A549 (cell line): ENCODE data around the gene GRAMD1A. TPM values are rescaled to one million over a fixed set of nuclear protein-coding genes. Genes with fewer than 3 reads are reported as not detected.

Experiments used
- ATAC-seq, 2 experiments: fragments of 200-7000 bp in 1 of 2; fragments of >200 bp in 1 of 2; cut with Nextera tagmentation in 1 of 2; cut with Tn5 transposase in 1 of 2; 3 replicates each; pipeline versions ENCODE4 v1.8.0 to v1.9.1; 2018 to 2020; ENCODE audit warnings: mild to moderate bottlenecking in 1 of 2, moderate library complexity in 1 of 2
- CTCF ChIA-PET: fragments of 300-600 bp; sonication (Branson Sonifier 250); formaldehyde crosslinking; extraction: SDS; loops from one replicate; lab custom pipeline; 2021; ENCODE audit warnings: antibody characterized with exemption, inconsistent platforms; lab: Yijun Ruan, JAX
- POLR2A ChIA-PET: fragments of 350-600 bp; formaldehyde crosslinking; extraction: SDS; loops from one replicate; lab custom pipeline; 2021; ENCODE audit warnings: antibody characterized with exemption, inconsistent platforms; lab: Yijun Ruan, JAX
- DNase-seq, 2 experiments: peaks; one replicate each; pipeline versions ENCODE4 v3.0.0 to v3.0.0-alpha.2; 2011 to 2016; ENCODE audit warnings: low read depth in 1 of 2, low spot score in 1 of 2
- FAIRE-seq: peaks from 2 replicates; lab custom pipeline; 2011; peaks lifted over from hg19 to GRCh38; lab: Jason Lieb, UNC
- H3K27ac ChIP-seq, 2 experiments: fragments of >200 bp; sonication (Bioruptor Twin); formaldehyde crosslinking; 3 replicates each; pipeline ENCODE4 v1.5.1; 2016 to 2017
- H3K4me1 ChIP-seq: fragments of >200 bp; sonication (Bioruptor Twin); formaldehyde crosslinking; 3 replicates; pipeline ENCODE4 v1.6.1; 2016
- H3K4me2 ChIP-seq: fragments of >200 bp; sonication (Bioruptor Twin); formaldehyde crosslinking; 3 replicates; pipeline ENCODE4 v1.6.1; 2016
- H3K4me3 ChIP-seq: fragments of >200 bp; sonication (Bioruptor Twin); formaldehyde crosslinking; 3 replicates; pipeline ENCODE4 v1.5.1; 2016
- H3K9me3 ChIP-seq: fragments of >200 bp; sonication (Bioruptor Twin); formaldehyde crosslinking; 3 replicates; pipeline ENCODE4 v1.6.1; 2016
- CBX8 ChIP-seq: fragments of 200-600 bp; sonication (generic); IDR thresholded peaks from 2 replicates; pipeline ENCODE4 v1.6.1; 2016
- E2F6 ChIP-seq: IDR thresholded peaks from 2 replicates; pipeline ENCODE4 v1.6.1; 2012; ENCODE audit warnings: low read depth, borderline replicate concordance
- ESRRA ChIP-seq: fragments of 150-350 bp; IDR thresholded peaks from 2 replicates; pipeline ENCODE4 v1.6.1; 2014; ENCODE audit warnings: mild to moderate bottlenecking, low read length, borderline replicate concordance
- FOSB ChIP-seq: fragments of 250-450 bp; sonication (Bioruptor Pico); IDR thresholded peaks from 2 replicates; pipeline ENCODE4 v1.5.0; 2020; ENCODE audit warnings: mild to moderate bottlenecking, moderate library complexity
- FOXS1 ChIP-seq: fragments of 250-450 bp; sonication (Bioruptor Pico); IDR thresholded peaks from 2 replicates; pipeline ENCODE4 v1.5.0; 2020; ENCODE audit warnings: mild to moderate bottlenecking, moderate library complexity
- HDAC2 ChIP-seq: fragments of 200-600 bp; sonication (generic); IDR thresholded peaks from 2 replicates; pipeline ENCODE4 v1.6.1; 2016
- HMGXB4 ChIP-seq: fragments of 250-450 bp; sonication (Bioruptor Pico); IDR thresholded peaks from 2 replicates; pipeline ENCODE4 v1.5.0; 2021; ENCODE audit warnings: mild to moderate bottlenecking, moderate library complexity, borderline replicate concordance
- HOXB13 ChIP-seq: fragments of 250-450 bp; sonication (Bioruptor Pico); IDR thresholded peaks from 2 replicates; pipeline ENCODE4 v1.5.0; 2020; ENCODE audit warnings: low read depth, mild to moderate bottlenecking, moderate library complexity
- HOXB5 ChIP-seq: fragments of 250-450 bp; sonication (Bioruptor Pico); IDR thresholded peaks from 2 replicates; pipeline ENCODE4 v1.5.0; 2020; ENCODE audit warnings: mild to moderate bottlenecking, moderate library complexity
- JUNB ChIP-seq: fragments of >200 bp; sonication (Bioruptor Twin); formaldehyde crosslinking; IDR thresholded peaks from 2 replicates; pipeline ENCODE4 v1.6.1; 2016
- KDM5A ChIP-seq: fragments of 200-600 bp; sonication (generic); IDR thresholded peaks from 2 replicates; pipeline ENCODE4 v1.6.1; 2016; ENCODE audit warnings: antibody characterized with exemption, mild to moderate bottlenecking
- MAX ChIP-seq: IDR thresholded peaks from 2 replicates; pipeline ENCODE4 v1.6.1; 2012
- PHF8 ChIP-seq: fragments of 200-600 bp; sonication (generic); IDR thresholded peaks from 2 replicates; pipeline ENCODE4 v1.6.1; 2016; ENCODE audit warnings: low read depth, mild to moderate bottlenecking, antibody characterized with exemption, moderate library complexity, borderline replicate concordance
- POLR2A ChIP-seq: IDR thresholded peaks from 2 replicates; pipeline ENCODE4 v1.6.1; 2012; ENCODE audit warnings: mild to moderate bottlenecking, low read length
- RAD21 ChIP-seq, 2 experiments: fragments of >200 bp in 1 of 2; sonication (Bioruptor Twin) in 1 of 2; formaldehyde crosslinking in 1 of 2; IDR thresholded peaks in 1 of 2; conservative IDR thresholded peaks in 1 of 2; 2 replicates in 1 of 2; 3 replicates in 1 of 2; pipeline ENCODE4 v1.6.1; 2012 to 2018; ENCODE audit warnings: inconsistent platforms in 1 of 2
- RCOR1 ChIP-seq: fragments of 150-350 bp; IDR thresholded peaks from 2 replicates; pipeline ENCODE4 v1.6.1; 2014; ENCODE audit warnings: antibody characterized with exemption, low read length, low read depth
- SMC3 ChIP-seq: fragments of >200 bp; sonication (Bioruptor Twin); formaldehyde crosslinking; IDR thresholded peaks from 3 replicates; pipeline ENCODE4 v1.6.1; 2018; ENCODE audit warnings: inconsistent platforms
- SREBF2 ChIP-seq: fragments of 450-650 bp; IDR thresholded peaks from 2 replicates; pipeline ENCODE4 v1.6.1; 2014; ENCODE audit warnings: mild to moderate bottlenecking, moderate library complexity
- ZFP36 ChIP-seq: fragments of 450-650 bp; IDR thresholded peaks from 2 replicates; pipeline ENCODE4 v1.6.1; 2014; ENCODE audit warnings: borderline replicate concordance; ENCODE audit not compliant: partially characterized antibody
- ZSCAN20 ChIP-seq: fragments of 250-450 bp; sonication (Bioruptor Pico); IDR thresholded peaks from 2 replicates; pipeline ENCODE4 v1.8.0; 2022; ENCODE audit warnings: mild to moderate bottlenecking, moderate library complexity
- WGBS: methylation state at CpG from one replicate; pipeline ENCODE4 v1.1.6; 2017; ENCODE audit errors: missing lambda C conversion rate; 5-methylcytosine and 5-hydroxymethylcytosine counted together
- polyA plus RNA-seq, 4 experiments: library from polyadenylated mRNA; depleted of rRNA in 3 of 4; stranded (reverse); fragments of >200 nt; fragmentation: RNase III in 1 of 4; extraction: RNeasy Plus Mini Kit Qiagen cat#74134 plus additional on column Dnase treatment in 1 of 4; gene quantifications; 2 replicates in 3 of 4; 3 replicates in 1 of 4; pipeline ENCODE4 v1.2.3, GENCODE V29; 2011 to 2017
- TF ChIP-seq, protein P1 (sequence below): fragments of >200 bp; sonication (Bioruptor Twin); formaldehyde crosslinking; IDR thresholded peaks from 3 replicates; pipeline ENCODE4 v1.5.1; 2016
- TF ChIP-seq, protein P2 (sequence below): fragments of 250-450 bp; sonication (Bioruptor Pico); IDR thresholded peaks from 2 replicates; pipeline ENCODE4 v1.5.0; 2020; ENCODE audit warnings: low read depth, mild to moderate bottlenecking, moderate library complexity

Gene GRAMD1A
- polyA plus RNA-seq, 2 of the 4 experiments (the other 2 are of a cell fraction) = 128 to 184 TPM

- DNase-seq (peak; percentile 76 to 95), FAIRE-seq (peak; percentile 99), ATAC-seq (peak; percentile 4 to 42; a peak in 4 of 6 replicates)
- TF ChIP-seq, protein P1, sequence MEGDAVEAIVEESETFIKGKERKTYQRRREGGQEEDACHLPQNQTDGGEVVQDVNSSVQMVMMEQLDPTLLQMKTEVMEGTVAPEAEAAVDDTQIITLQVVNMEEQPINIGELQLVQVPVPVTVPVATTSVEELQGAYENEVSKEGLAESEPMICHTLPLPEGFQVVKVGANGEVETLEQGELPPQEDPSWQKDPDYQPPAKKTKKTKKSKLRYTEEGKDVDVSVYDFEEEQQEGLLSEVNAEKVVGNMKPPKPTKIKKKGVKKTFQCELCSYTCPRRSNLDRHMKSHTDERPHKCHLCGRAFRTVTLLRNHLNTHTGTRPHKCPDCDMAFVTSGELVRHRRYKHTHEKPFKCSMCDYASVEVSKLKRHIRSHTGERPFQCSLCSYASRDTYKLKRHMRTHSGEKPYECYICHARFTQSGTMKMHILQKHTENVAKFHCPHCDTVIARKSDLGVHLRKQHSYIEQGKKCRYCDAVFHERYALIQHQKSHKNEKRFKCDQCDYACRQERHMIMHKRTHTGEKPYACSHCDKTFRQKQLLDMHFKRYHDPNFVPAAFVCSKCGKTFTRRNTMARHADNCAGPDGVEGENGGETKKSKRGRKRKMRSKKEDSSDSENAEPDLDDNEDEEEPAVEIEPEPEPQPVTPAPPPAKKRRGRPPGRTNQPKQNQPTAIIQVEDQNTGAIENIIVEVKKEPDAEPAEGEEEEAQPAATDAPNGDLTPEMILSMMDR = peak; percentile 99
- TF ChIP-seq POLR2A = no peak
- TF ChIP-seq SREBF2 = no peak
- no peak for TF ChIP-seq HOXB13 (CRISPR knock-in tag)
- peak; percentile 76 to 82 for TF ChIP-seq RAD21 (conservative IDR thresholded peaks at IDR 0.05 in 1 of 2, IDR thresholded peaks at IDR 0.05 in 1 of 2)
- no peak for TF ChIP-seq ZSCAN20 (CRISPR knock-in tag)
- no peak for TF ChIP-seq E2F6
- TF ChIP-seq MAX = no peak
- TF ChIP-seq PHF8 = no peak
- no peak for TF ChIP-seq JUNB
- TF ChIP-seq ZFP36 = peak; percentile 79
- TF ChIP-seq, protein P2, sequence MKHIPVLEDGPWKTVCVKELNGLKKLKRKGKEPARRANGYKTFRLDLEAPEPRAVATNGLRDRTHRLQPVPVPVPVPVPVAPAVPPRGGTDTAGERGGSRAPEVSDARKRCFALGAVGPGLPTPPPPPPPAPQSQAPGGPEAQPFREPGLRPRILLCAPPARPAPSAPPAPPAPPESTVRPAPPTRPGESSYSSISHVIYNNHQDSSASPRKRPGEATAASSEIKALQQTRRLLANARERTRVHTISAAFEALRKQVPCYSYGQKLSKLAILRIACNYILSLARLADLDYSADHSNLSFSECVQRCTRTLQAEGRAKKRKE (CRISPR knock-in tag) = no peak
- 0 out of 2 replicates have a peak, but pooled peaks have one; percentile 27 for TF ChIP-seq HDAC2
- TF ChIP-seq FOSB (CRISPR knock-in tag) = no peak
- TF ChIP-seq KDM5A = no peak
- TF ChIP-seq SMC3 = peak; percentile 84
- no peak for TF ChIP-seq FOXS1 (CRISPR knock-in tag)
- TF ChIP-seq CBX8 = no peak
- no peak for TF ChIP-seq ESRRA
- 47% methylated on average over 9 of the region's 9 CpGs for whole genome bisulfite sequencing
- no peak overlapping the region for H3K27ac ChIP-seq
- POLR2A ChIA-PET = interaction anchor here (0.6 to 1.0 kb wide), 2 partner anchors 44 to 778 kb away, joined by 4 to 5 read pairs; partner anchors contain the start of gene GRAMD1A
- no peaks in the 10 kb centered on the region for H3K9me3 ChIP-seq
- no peak overlapping the region for H3K4me2 ChIP-seq
- no peak overlapping the region for H3K4me3 ChIP-seq
- H3K4me1 ChIP-seq = peaks cover 29% of the 10 kb centered on the region
- CTCF ChIA-PET = interaction anchor here (0.6 to 16.2 kb wide), 57 partner anchors 12 to 591 kb away, joined by 3 to 374 read pairs (median 7); partner anchors contain the start of genes FXYD1, FXYD5, GRAMD1A and LGI4
These were observed 44.4 kb downstream of the GRAMD1A start for GRCh38 chr19:35044317-35045117.

DNA sequence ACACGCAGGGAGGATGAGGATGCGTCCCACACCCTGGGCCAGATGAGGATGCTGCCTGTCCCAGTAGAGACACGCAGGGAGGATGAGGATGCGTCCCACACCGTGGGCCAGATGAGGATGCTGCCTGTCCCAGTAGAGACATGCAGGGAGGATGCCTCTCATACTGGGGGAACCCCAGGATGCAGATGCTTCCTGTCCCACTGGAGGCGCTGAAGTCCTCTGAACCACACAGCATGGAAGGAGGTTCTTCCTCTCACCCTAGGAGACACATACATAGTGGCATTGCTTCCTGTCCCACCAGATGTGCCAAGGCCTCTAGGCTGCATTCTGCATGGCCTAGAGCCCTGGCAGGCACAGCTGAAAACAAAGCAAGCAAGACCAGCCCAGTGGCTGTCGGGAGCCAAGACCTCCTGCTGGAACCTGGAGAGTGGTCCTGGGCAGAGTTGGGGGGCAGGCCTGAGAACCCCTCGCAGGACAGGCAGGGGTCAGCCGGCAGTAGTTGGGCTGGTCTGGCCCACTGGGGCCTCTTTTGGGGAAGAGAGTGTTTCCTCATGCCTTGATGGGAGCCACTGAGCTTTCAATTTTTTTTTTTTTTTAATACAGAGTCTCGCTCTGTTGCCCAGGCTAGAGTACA is 45.7 kb downstream of the GRAMD1A start:
- peak; percentile 81 to 95 for DNase-seq
- TF ChIP-seq POLR2A = no peak
- TF ChIP-seq HOXB5 (CRISPR knock-in tag) = no peak
- TF ChIP-seq, protein P1 = peak; percentile 42; the same call in 2 of the 3 replicates
- TF ChIP-seq RCOR1 = no peak
- TF ChIP-seq RAD21 (conservative IDR thresholded peaks at IDR 0.05 in 1 of 2, IDR thresholded peaks at IDR 0.05 in 1 of 2) = peak; percentile 25 to 57; a peak in 3 of 5 replicates
- TF ChIP-seq CBX8 = no peak
- no peak for TF ChIP-seq ESRRA
- no peak for TF ChIP-seq HMGXB4
- no peak for TF ChIP-seq FOSB (CRISPR knock-in tag)
- TF ChIP-seq, all 56 proteins: peak for 2
- 73% methylated on average over 10 of the region's 10 CpGs for WGBS
- ATAC-seq (peak; percentile 82 to 89), FAIRE-seq (peak; percentile 100)
- ChIA-PET CTCF (interaction anchor here (0.6 to 16.2 kb wide), 23 partner anchors 14 to 196 kb away, joined by 3 to 374 read pairs (median 14); partner anchors contain the start of genes LGI4 and SCN1B), POLR2A (interaction anchor here (0.7 to 1.1 kb wide), 2 partner anchors 41 to 450 kb away, joined by 3 read pairs; no protein-coding TSS in a partner anchor)
- H3K4me1 ChIP-seq = peaks cover 27% of the 10 kb centered on the region
- H3K4me2 ChIP-seq = no peak overlapping the region
- no peak overlapping the region for H3K4me3 ChIP-seq
- no peaks in the 10 kb centered on the region for H3K9me3 ChIP-seq
- H3K27ac ChIP-seq = no peak overlapping the region
